Measurements from ENCODE around the gene EIF4G1. TPM values are rescaled to one million over a fixed set of nuclear protein-coding genes. Genes with fewer than 3 reads are reported as not detected.

Gene EIF4G1
- total and polyA plus RNA-seq, 2 donors (not counting 3 experiments of a cell fraction or from before 2014, with no cell fraction given), result 355 to 532 TPM

GRCh38 chr3:184347321-184348056, 33.1 kb downstream of the EIF4G1 start:
- no peak for FAIRE-seq
- ChIA-PET CTCF (interaction anchor here (1.0 to 1.4 kb wide), 2 partner anchors 9 to 24 kb away, joined by 3 to 5 read pairs; no protein-coding TSS in a partner anchor), POLR2A (no interaction called here)
- no peaks in the 10 kb centered on the region for H3K9me3 ChIP-seq (replicated peaks; ENCODE audit: control insufficient read depth, insufficient read depth, low read length)
- H3K4me2 ChIP-seq (ENCODE audit: insufficient read depth, low read length), result no peak overlapping the region
- no peak overlapping the region for H3K27ac ChIP-seq (ENCODE audit: insufficient read depth, low read depth, low read length)
- dilution Hi-C loops (cut with MboI; ENCODE audit: extremely low pct_ligation_motif_present, low sequenced_read_pairs), result no loop called here
- H3K4me3 ChIP-seq (replicated peaks in 1 of 3; ENCODE audit: insufficient read depth in 1 of 3, low read depth in 1 of 3, low read length in 3 of 3), result no peak overlapping the region
- H2AFZ ChIP-seq (ENCODE audit: low read depth, low read length), result no peak overlapping the region
- H3K9ac ChIP-seq (replicated peaks; ENCODE audit: extremely low read depth, insufficient read depth, low read length), result no peak overlapping the region
- DNase-seq (ENCODE audit: low read depth, low spot score), result no peak
- H3K27me3 ChIP-seq (ENCODE audit: control insufficient read depth in 2 of 2, insufficient read depth in 2 of 2, low read length in 2 of 2), result no peaks in the 10 kb centered on the region
- intact Hi-C loops (cut with micrococcal nuclease), result no loop called here
- no peaks in the 10 kb centered on the region for H3K4me1 ChIP-seq (ENCODE audit: control insufficient read depth, extremely low read depth, insufficient read depth, low read length)
- H4K20me1 ChIP-seq (replicated peaks; ENCODE audit: control insufficient read depth, extremely low read depth, insufficient read depth, low read length), result no peaks in the 10 kb centered on the region
- no TSS peak for BruUV-seq (replicated peaks)
- no peaks in the 10 kb centered on the region for H3K9me1 ChIP-seq (replicated peaks; ENCODE audit: control insufficient read depth, extremely low read depth, insufficient read depth, low read length)
- H3K36me3 ChIP-seq (ENCODE audit: control insufficient read depth in 2 of 2, extremely low read depth in 1 of 2, insufficient read depth in 2 of 2, low read length in 2 of 2), result peaks cover 6 to 22% of the 10 kb centered on the region in 2 experiments
- no peak for TF ChIP-seq JUN (IDR thresholded peaks at IDR 0.05; ENCODE audit: borderline replicate concordance, insufficient read depth, insufficient read length, low read depth)
- no peak for TF ChIP-seq MAX (IDR thresholded peaks at IDR 0.05; ENCODE audit: insufficient read depth, insufficient read length)
- TF ChIP-seq POLR2A (IDR thresholded peaks at IDR 0.05; ENCODE audit: low read depth, low read length), result no peak
- no peak for TF ChIP-seq FOS (IDR thresholded peaks at IDR 0.05; ENCODE audit: borderline replicate concordance, insufficient read depth, low read length)
- TF ChIP-seq EZH2 (IDR thresholded peaks at IDR 0.05; ENCODE audit: borderline replicate concordance, low read depth, low read length, severe bottlenecking), result no peak
- TF ChIP-seq MYC (IDR thresholded peaks at IDR 0.05; ENCODE audit: low read depth, low read length), result no peak
- no peak for TF ChIP-seq POLR2AphosphoS5 (IDR thresholded peaks at IDR 0.05; ENCODE audit: insufficient read depth, low read depth, low read length)
- TF ChIP-seq GATA2 (IDR thresholded peaks at IDR 0.05; ENCODE audit: insufficient read depth, insufficient read length, low read depth, low read length), result no peak
- no peak for TF ChIP-seq CTCF (IDR thresholded peaks at IDR 0.05; ENCODE audit: extremely low read depth in 1 of 2, insufficient read depth in 1 of 2, low read depth in 1 of 2, low read length in 2 of 2)
- H3K79me2 ChIP-seq (ENCODE audit: control insufficient read depth, insufficient read depth, low read length), result no peaks in the 10 kb centered on the region
